ENCODE results near the gene SPOCK1.

SPOCK1 gene

GRCh38 chr5:137332296-137332695, 166.8 kb downstream of the SPOCK1 start:
- no peaks in the 10 kb centered on the region for H3K79me1 ChIP-seq (replicated peaks; ENCODE audit: low read length, poor library complexity, severe bottlenecking)
- no peak overlapping the region for H3K4me2 ChIP-seq (ENCODE audit: low read length, poor library complexity, severe bottlenecking)
- WGBS, result 72% methylated on average over 5 of the region's 6 CpGs
- H2BK15ac ChIP-seq (ENCODE audit: low read depth, poor library complexity, severe bottlenecking), result no peak overlapping the region
- H3K4me3 ChIP-seq (ENCODE audit: insufficient read depth in 1 of 2, low read depth in 1 of 2, low read length in 2 of 2), result no peak overlapping the region
- H2BK12ac ChIP-seq (ENCODE audit: low read length in 2 of 2), result no peak overlapping the region
- no peaks in the 10 kb centered on the region for H3K9me3 ChIP-seq (ENCODE audit: control insufficient read depth, low read length)
- no peak overlapping the region for H3K27ac ChIP-seq (ENCODE audit: low read length, poor library complexity, severe bottlenecking)
- no peak overlapping the region for H4K91ac ChIP-seq (ENCODE audit: low read length)
- H3K23ac ChIP-seq (ENCODE audit: low read length in 2 of 2), result no peak overlapping the region
- H3K18ac ChIP-seq (ENCODE audit: low read depth in 1 of 2, low read length in 2 of 2), result no peak overlapping the region
- no peaks in the 10 kb centered on the region for H3K36me3 ChIP-seq (ENCODE audit: control insufficient read depth in 1 of 2, insufficient read depth in 2 of 2, low read depth in 1 of 2, low read length in 2 of 2)
- no peak for DNase-seq
- H2AFZ ChIP-seq (ENCODE audit: low read depth, low read length), result no peak overlapping the region
- H2BK5ac ChIP-seq (ENCODE audit: low read depth, low read length, poor library complexity, severe bottlenecking), result no peak overlapping the region
- H3K4me1 ChIP-seq (ENCODE audit: control insufficient read depth, insufficient read depth, low read depth, low read length), result no peaks in the 10 kb centered on the region
- H3K4ac ChIP-seq (ENCODE audit: low read depth in 1 of 2, low read length in 2 of 2), result no peak overlapping the region
- no peak overlapping the region for H2BK120ac ChIP-seq (ENCODE audit: low read depth, low read length)
- H3K27me3 ChIP-seq (ENCODE audit: control insufficient read depth in 1 of 2, insufficient read depth in 1 of 2, low read length in 2 of 2), result peaks cover 0 to 7% of the 10 kb centered on the region in 2 experiments
- H3K14ac ChIP-seq (ENCODE audit: low read length in 2 of 2), result no peak overlapping the region
- H4K8ac ChIP-seq (ENCODE audit: low read length), result no peak overlapping the region
- H3K9ac ChIP-seq (ENCODE audit: low read length), result no peak overlapping the region
- no peak overlapping the region for H2AK5ac ChIP-seq (ENCODE audit: low read length, severe bottlenecking)

GRCh38 chr5:137329586-137330296, 169.4 kb downstream of the SPOCK1 start:
- Histone ChIP-seq H3K23ac (ENCODE audit: low read length in 2 of 2) (no peak overlapping the region), H3K18ac (ENCODE audit: low read depth in 1 of 2, low read length in 2 of 2) (no peak overlapping the region), H2AFZ (ENCODE audit: low read depth, low read length) (no peak overlapping the region), H3K4me1 (ENCODE audit: control insufficient read depth, insufficient read depth, low read depth, low read length) (no peaks in the 10 kb centered on the region), H3K9me3 (ENCODE audit: control insufficient read depth, low read length) (no peaks in the 10 kb centered on the region), H4K91ac (ENCODE audit: low read length) (no peak overlapping the region), H2AK5ac (ENCODE audit: low read length, severe bottlenecking) (no peak overlapping the region), H4K8ac (ENCODE audit: low read length) (no peak overlapping the region), H3K9ac (ENCODE audit: low read length) (no peak overlapping the region), H2BK15ac (ENCODE audit: low read depth, poor library complexity, severe bottlenecking) (no peak overlapping the region), H2BK5ac (ENCODE audit: low read depth, low read length, poor library complexity, severe bottlenecking) (no peak overlapping the region), H3K4ac (ENCODE audit: low read depth in 1 of 2, low read length in 2 of 2) (no peak overlapping the region), H3K4me3 (ENCODE audit: insufficient read depth in 1 of 2, low read depth in 1 of 2, low read length in 2 of 2) (no peak overlapping the region), H3K27ac (ENCODE audit: low read length, poor library complexity, severe bottlenecking) (no peak overlapping the region), H3K14ac (ENCODE audit: low read length in 2 of 2) (no peak overlapping the region), H3K79me1 (replicated peaks; ENCODE audit: low read length, poor library complexity, severe bottlenecking) (no peaks in the 10 kb centered on the region), H3K27me3 (ENCODE audit: control insufficient read depth in 1 of 2, insufficient read depth in 1 of 2, low read length in 2 of 2) (peaks cover 0 to 3% of the 10 kb centered on the region in 2 experiments), H2BK12ac (ENCODE audit: low read length in 2 of 2) (no peak overlapping the region), H3K36me3 (ENCODE audit: control insufficient read depth in 1 of 2, insufficient read depth in 2 of 2, low read depth in 1 of 2, low read length in 2 of 2) (no peaks in the 10 kb centered on the region), H2BK120ac (ENCODE audit: low read depth, low read length) (no peak overlapping the region), H3K4me2 (ENCODE audit: low read length, poor library complexity, severe bottlenecking) (no peak overlapping the region)
- 78% methylated on average over 4 of the region's 8 CpGs for WGBS
- DNase-seq, result no peak

DNA sequence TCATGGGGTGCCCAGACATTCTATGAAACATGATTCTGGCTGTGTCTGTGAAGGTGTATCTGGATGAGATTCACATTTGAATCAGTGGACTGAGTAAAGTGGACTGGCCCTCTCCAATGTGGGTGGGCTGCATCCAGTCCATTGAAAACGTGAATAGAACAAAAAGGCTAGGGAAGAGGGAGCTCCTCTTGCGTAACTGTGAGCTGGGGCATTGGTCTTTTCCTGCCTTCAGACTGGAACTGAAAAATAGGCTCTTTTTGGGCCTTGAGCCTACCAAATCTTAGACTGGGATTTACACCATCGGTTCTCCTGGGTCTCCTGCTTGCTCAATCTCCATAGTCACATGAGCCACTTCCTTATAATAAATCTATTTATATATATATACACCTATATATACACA, 170.1 kb downstream of the SPOCK1 start:
- no peak overlapping the region for H3K4me2 ChIP-seq (ENCODE audit: low read length, poor library complexity, severe bottlenecking)
- H2AFZ ChIP-seq (ENCODE audit: low read depth, low read length), result no peak overlapping the region
- no peak overlapping the region for H3K9ac ChIP-seq (ENCODE audit: low read length)
- H2BK15ac ChIP-seq (ENCODE audit: low read depth, poor library complexity, severe bottlenecking), result no peak overlapping the region
- no peak overlapping the region for H4K8ac ChIP-seq (ENCODE audit: low read length)
- no peak overlapping the region for H3K18ac ChIP-seq (ENCODE audit: low read depth in 1 of 2, low read length in 2 of 2)
- H3K14ac ChIP-seq (ENCODE audit: low read length in 2 of 2), result no peak overlapping the region
- DNase-seq, result no peak
- no peaks in the 10 kb centered on the region for H3K79me1 ChIP-seq (replicated peaks; ENCODE audit: low read length, poor library complexity, severe bottlenecking)
- no peaks in the 10 kb centered on the region for H3K9me3 ChIP-seq (ENCODE audit: control insufficient read depth, low read length)
- H3K27ac ChIP-seq (ENCODE audit: low read length, poor library complexity, severe bottlenecking), result no peak overlapping the region
- no peak overlapping the region for H3K4me3 ChIP-seq (ENCODE audit: insufficient read depth in 1 of 2, low read depth in 1 of 2, low read length in 2 of 2)
- H3K4ac ChIP-seq (ENCODE audit: low read depth in 1 of 2, low read length in 2 of 2), result no peak overlapping the region
- H2BK12ac ChIP-seq (ENCODE audit: low read length in 2 of 2), result no peak overlapping the region
- 70% methylated on average over 2 of the region's 3 CpGs for WGBS
- no peaks in the 10 kb centered on the region for H3K4me1 ChIP-seq (ENCODE audit: control insufficient read depth, insufficient read depth, low read depth, low read length)
- H3K27me3 ChIP-seq (ENCODE audit: control insufficient read depth in 1 of 2, insufficient read depth in 1 of 2, low read length in 2 of 2), result no peaks in the 10 kb centered on the region
- H2BK5ac ChIP-seq (ENCODE audit: low read depth, low read length, poor library complexity, severe bottlenecking), result no peak overlapping the region
- no peak overlapping the region for H2BK120ac ChIP-seq (ENCODE audit: low read depth, low read length)
- H3K23ac ChIP-seq (ENCODE audit: low read length in 2 of 2), result no peak overlapping the region
- no peaks in the 10 kb centered on the region for H3K36me3 ChIP-seq (ENCODE audit: control insufficient read depth in 1 of 2, insufficient read depth in 2 of 2, low read depth in 1 of 2, low read length in 2 of 2)
- no peak overlapping the region for H4K91ac ChIP-seq (ENCODE audit: low read length)
- no peak overlapping the region for H2AK5ac ChIP-seq (ENCODE audit: low read length, severe bottlenecking)

DNA sequence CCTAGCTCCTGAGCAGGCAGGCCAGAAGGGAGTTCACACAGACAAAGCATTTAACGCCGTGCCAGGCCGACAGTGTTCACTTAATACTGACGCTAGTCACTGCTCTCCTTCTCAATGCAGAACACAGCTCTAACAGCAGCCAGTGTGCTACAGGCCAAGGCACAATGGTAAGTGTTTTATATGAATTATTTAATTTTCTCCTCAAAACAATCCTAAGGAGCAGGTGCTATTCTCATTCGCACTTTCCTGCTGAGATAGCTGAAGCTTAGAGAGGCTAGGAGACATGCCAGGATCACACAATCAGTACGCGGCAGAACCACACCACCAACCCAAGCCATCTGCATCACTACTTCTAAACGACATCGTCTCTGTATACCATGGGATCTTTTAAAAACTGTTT, 170.7 kb downstream of the SPOCK1 start:
- Histone ChIP-seq H3K4me1 (ENCODE audit: control insufficient read depth, insufficient read depth, low read depth, low read length) (no peaks in the 10 kb centered on the region), H2BK15ac (ENCODE audit: low read depth, poor library complexity, severe bottlenecking) (no peak overlapping the region), H3K4ac (ENCODE audit: low read depth in 1 of 2, low read length in 2 of 2) (no peak overlapping the region), H3K27me3 (ENCODE audit: control insufficient read depth in 1 of 2, insufficient read depth in 1 of 2, low read length in 2 of 2) (no peaks in the 10 kb centered on the region), H3K23ac (ENCODE audit: low read length in 2 of 2) (no peak overlapping the region), H3K27ac (ENCODE audit: low read length, poor library complexity, severe bottlenecking) (no peak overlapping the region), H3K9me3 (ENCODE audit: control insufficient read depth, low read length) (no peaks in the 10 kb centered on the region), H4K8ac (ENCODE audit: low read length) (no peak overlapping the region), H4K91ac (ENCODE audit: low read length) (no peak overlapping the region), H3K4me3 (ENCODE audit: insufficient read depth in 1 of 2, low read depth in 1 of 2, low read length in 2 of 2) (no peak overlapping the region), H3K36me3 (ENCODE audit: control insufficient read depth in 1 of 2, insufficient read depth in 2 of 2, low read depth in 1 of 2, low read length in 2 of 2) (no peaks in the 10 kb centered on the region), H2BK120ac (ENCODE audit: low read depth, low read length) (no peak overlapping the region), H2AFZ (ENCODE audit: low read depth, low read length) (no peak overlapping the region), H2BK12ac (ENCODE audit: low read length in 2 of 2) (no peak overlapping the region), H2AK5ac (ENCODE audit: low read length, severe bottlenecking) (no peak overlapping the region), H3K4me2 (ENCODE audit: low read length, poor library complexity, severe bottlenecking) (no peak overlapping the region), H3K79me1 (replicated peaks; ENCODE audit: low read length, poor library complexity, severe bottlenecking) (no peaks in the 10 kb centered on the region), H3K18ac (ENCODE audit: low read depth in 1 of 2, low read length in 2 of 2) (no peak overlapping the region), H3K14ac (ENCODE audit: low read length in 2 of 2) (no peak overlapping the region), H3K9ac (ENCODE audit: low read length) (no peak overlapping the region), H2BK5ac (ENCODE audit: low read depth, low read length, poor library complexity, severe bottlenecking) (no peak overlapping the region)
- WGBS, result 93% methylated on average over 6 of the region's 9 CpGs
- no peak for DNase-seq
